Measurements from ENCODE around the gene ADORA3. TPM values are rescaled to one million over a fixed set of nuclear protein-coding genes. Genes with fewer than 3 reads are reported as not detected.

Gene ADORA3
- total and polyA plus RNA-seq, 2 donors = 5.8 to 11.0 TPM

GRCh38 chr1:111463029-111463683 is 40.3 kb downstream of the ADORA3 start:
- peaks cover 28 to 33% of the 10 kb centered on the region in 2 donors for H3K36me3 ChIP-seq (ENCODE audit: control insufficient read depth in 2 of 2, insufficient read depth in 2 of 2, low read length in 1 of 2)
- no peaks in the 10 kb centered on the region for H3K4me1 ChIP-seq (ENCODE audit: control insufficient read depth in 2 of 2, insufficient read depth in 2 of 2, low read length in 2 of 2)
- H3K4me3 ChIP-seq (ENCODE audit: low read length in 2 of 2) = no peak overlapping the region
- H3K9me3 ChIP-seq (ENCODE audit: control insufficient read depth in 2 of 2, insufficient read depth in 1 of 2, low read length in 1 of 2) = no peaks in the 10 kb centered on the region
- DNase-seq (ENCODE audit: low read depth in 6 of 9, low spot score in 9 of 9) = no peak
- whole genome bisulfite sequencing = 84% methylated on average over 4 of the region's 4 CpGs
- H3K27me3 ChIP-seq (ENCODE audit: control insufficient read depth in 2 of 2, insufficient read depth in 1 of 2, low read length in 1 of 2) = no peaks in the 10 kb centered on the region
- H3K27ac ChIP-seq (ENCODE audit: low read depth in 1 of 2, low read length in 1 of 2) = no peak overlapping the region

- no peak for DNase-seq (ENCODE audit: low read depth in 6 of 9, low spot score in 9 of 9)
- H3K36me3 ChIP-seq (ENCODE audit: control insufficient read depth in 2 of 2, insufficient read depth in 2 of 2, low read length in 1 of 2) = peaks cover 25 to 40% of the 10 kb centered on the region in 2 donors
- H3K9me3 ChIP-seq (ENCODE audit: control insufficient read depth in 2 of 2, insufficient read depth in 1 of 2, low read length in 1 of 2) = no peaks in the 10 kb centered on the region
- 97% methylated on average over 4 of the region's 4 CpGs for WGBS
- no peaks in the 10 kb centered on the region for H3K27me3 ChIP-seq (ENCODE audit: control insufficient read depth in 2 of 2, insufficient read depth in 1 of 2, low read length in 1 of 2)
- no peaks in the 10 kb centered on the region for H3K4me1 ChIP-seq (ENCODE audit: control insufficient read depth in 2 of 2, insufficient read depth in 2 of 2, low read length in 2 of 2)
- H3K27ac ChIP-seq (ENCODE audit: low read depth in 1 of 2, low read length in 1 of 2) = no peak overlapping the region
- no peak overlapping the region for H3K4me3 ChIP-seq (ENCODE audit: low read length in 2 of 2)
These were observed 40.9 kb downstream of the ADORA3 start for GRCh38 chr1:111462370-111463028.

GRCh38 chr1:111461765-111462164 is 41.7 kb downstream of the ADORA3 start:
- Histone ChIP-seq H3K4me1 (ENCODE audit: control insufficient read depth in 2 of 2, insufficient read depth in 2 of 2, low read length in 2 of 2) (no peaks in the 10 kb centered on the region), H3K9me3 (ENCODE audit: control insufficient read depth in 2 of 2, insufficient read depth in 1 of 2, low read length in 1 of 2) (no peaks in the 10 kb centered on the region), H3K27me3 (ENCODE audit: control insufficient read depth in 2 of 2, insufficient read depth in 1 of 2, low read length in 1 of 2) (no peaks in the 10 kb centered on the region), H3K27ac (ENCODE audit: low read depth in 1 of 2, low read length in 1 of 2) (no peak overlapping the region), H3K36me3 (ENCODE audit: control insufficient read depth in 2 of 2, insufficient read depth in 2 of 2, low read length in 1 of 2) (peaks cover 27 to 47% of the 10 kb centered on the region in 2 donors), H3K4me3 (ENCODE audit: low read length in 2 of 2) (no peak overlapping the region)
- 98% methylated on average over 6 of the region's 6 CpGs for WGBS
- no peak for DNase-seq (ENCODE audit: low read depth in 6 of 9, low spot score in 9 of 9)

GRCh38 chr1:111455642-111456031 is 47.8 kb downstream of the ADORA3 start:
- 97% methylated on average over 3 of the region's 3 CpGs for WGBS
- peaks cover 0 to 3% of the 10 kb centered on the region in 2 donors for H3K4me1 ChIP-seq (ENCODE audit: control insufficient read depth in 2 of 2, insufficient read depth in 2 of 2, low read length in 2 of 2)
- no peak for DNase-seq (ENCODE audit: low read depth in 6 of 9, low spot score in 9 of 9)
- H3K4me3 ChIP-seq (ENCODE audit: low read length in 2 of 2) = no peak overlapping the region
- H3K36me3 ChIP-seq (ENCODE audit: control insufficient read depth in 2 of 2, insufficient read depth in 2 of 2, low read length in 1 of 2) = peaks cover 24 to 60% of the 10 kb centered on the region in 2 donors
- no peaks in the 10 kb centered on the region for H3K9me3 ChIP-seq (ENCODE audit: control insufficient read depth in 2 of 2, insufficient read depth in 1 of 2, low read length in 1 of 2)
- no peak overlapping the region for H3K27ac ChIP-seq (ENCODE audit: low read depth in 1 of 2, low read length in 1 of 2)
- no peaks in the 10 kb centered on the region for H3K27me3 ChIP-seq (ENCODE audit: control insufficient read depth in 2 of 2, insufficient read depth in 1 of 2, low read length in 1 of 2)

- WGBS = 87% methylated on average over 5 of the region's 5 CpGs
- H3K9me3 ChIP-seq (ENCODE audit: control insufficient read depth in 2 of 2, insufficient read depth in 1 of 2, low read length in 1 of 2) = no peaks in the 10 kb centered on the region
- no peaks in the 10 kb centered on the region for H3K27me3 ChIP-seq (ENCODE audit: control insufficient read depth in 2 of 2, insufficient read depth in 1 of 2, low read length in 1 of 2)
- H3K4me3 ChIP-seq (ENCODE audit: low read length in 2 of 2) = no peak overlapping the region
- peaks cover 24 to 59% of the 10 kb centered on the region in 2 donors for H3K36me3 ChIP-seq (ENCODE audit: control insufficient read depth in 2 of 2, insufficient read depth in 2 of 2, low read length in 1 of 2)
- no peak overlapping the region for H3K27ac ChIP-seq (ENCODE audit: low read depth in 1 of 2, low read length in 1 of 2)
- DNase-seq (ENCODE audit: low read depth in 6 of 9, low spot score in 9 of 9) = no peak
- peaks cover 3 to 7% of the 10 kb centered on the region in 2 donors for H3K4me1 ChIP-seq (ENCODE audit: control insufficient read depth in 2 of 2, insufficient read depth in 2 of 2, low read length in 2 of 2)
These were observed 48.4 kb downstream of the ADORA3 start for GRCh38 chr1:111454859-111455641.

- Histone ChIP-seq H3K36me3 (ENCODE audit: control insufficient read depth in 2 of 2, insufficient read depth in 2 of 2, low read length in 1 of 2) (peaks cover 17 to 47% of the 10 kb centered on the region in 2 donors), H3K9me3 (ENCODE audit: control insufficient read depth in 2 of 2, insufficient read depth in 1 of 2, low read length in 1 of 2) (peaks cover 0 to 3% of the 10 kb centered on the region in 2 donors), H3K27me3 (ENCODE audit: control insufficient read depth in 2 of 2, insufficient read depth in 1 of 2, low read length in 1 of 2) (no peaks in the 10 kb centered on the region), H3K27ac (ENCODE audit: low read depth in 1 of 2, low read length in 1 of 2) (no peak overlapping the region), H3K4me3 (ENCODE audit: low read length in 2 of 2) (no peak overlapping the region), H3K4me1 (ENCODE audit: control insufficient read depth in 2 of 2, insufficient read depth in 2 of 2, low read length in 2 of 2) (peaks cover 7 to 10% of the 10 kb centered on the region in 2 donors)
- no peak for DNase-seq (ENCODE audit: low read depth in 6 of 9, low spot score in 9 of 9)
- WGBS = 95% methylated on average over 3 of the region's 3 CpGs
These were observed 49.7 kb downstream of the ADORA3 start for GRCh38 chr1:111453706-111454105.

GRCh38 chr1:111452581-111452980 is 50.9 kb downstream of the ADORA3 start:
- DNase-seq (ENCODE audit: low read depth in 6 of 9, low spot score in 9 of 9) = no peak
- H3K27me3 ChIP-seq (ENCODE audit: control insufficient read depth in 2 of 2, insufficient read depth in 1 of 2, low read length in 1 of 2) = no peaks in the 10 kb centered on the region
- WGBS = 96% methylated on average over 3 of the region's 3 CpGs
- H3K4me3 ChIP-seq (ENCODE audit: low read length in 2 of 2) = no peak overlapping the region
- H3K9me3 ChIP-seq (ENCODE audit: control insufficient read depth in 2 of 2, insufficient read depth in 1 of 2, low read length in 1 of 2) = peaks cover 0 to 3% of the 10 kb centered on the region in 2 donors
- peaks cover 10 to 36% of the 10 kb centered on the region in 2 donors for H3K36me3 ChIP-seq (ENCODE audit: control insufficient read depth in 2 of 2, insufficient read depth in 2 of 2, low read length in 1 of 2)
- H3K4me1 ChIP-seq (ENCODE audit: control insufficient read depth in 2 of 2, insufficient read depth in 2 of 2, low read length in 2 of 2) = peaks cover 15 to 19% of the 10 kb centered on the region in 2 donors
- H3K27ac ChIP-seq (ENCODE audit: low read depth in 1 of 2, low read length in 1 of 2) = no peak overlapping the region

- H3K27me3 ChIP-seq (ENCODE audit: control insufficient read depth in 2 of 2, insufficient read depth in 1 of 2, low read length in 1 of 2) = no peaks in the 10 kb centered on the region
- peaks cover 0 to 3% of the 10 kb centered on the region in 2 donors for H3K9me3 ChIP-seq (ENCODE audit: control insufficient read depth in 2 of 2, insufficient read depth in 1 of 2, low read length in 1 of 2)
- H3K4me1 ChIP-seq (ENCODE audit: control insufficient read depth in 2 of 2, insufficient read depth in 2 of 2, low read length in 2 of 2) = peaks cover 22 to 23% of the 10 kb centered on the region in 2 donors
- H3K36me3 ChIP-seq (ENCODE audit: control insufficient read depth in 2 of 2, insufficient read depth in 2 of 2, low read length in 1 of 2) = peaks cover 5 to 37% of the 10 kb centered on the region in 2 donors
- H3K4me3 ChIP-seq (ENCODE audit: low read length in 2 of 2) = peak overlapping the region; percentile 83 to 90
- 64% methylated on average over 3 of the region's 3 CpGs for WGBS
- DNase-seq (ENCODE audit: low read depth in 6 of 9, low spot score in 9 of 9) = no peak
- no peak overlapping the region for H3K27ac ChIP-seq (ENCODE audit: low read depth in 1 of 2, low read length in 1 of 2)
These were observed 53.2 kb downstream of the ADORA3 start for GRCh38 chr1:111450185-111450584.

- Histone ChIP-seq H3K4me1 (ENCODE audit: control insufficient read depth in 2 of 2, insufficient read depth in 2 of 2, low read length in 2 of 2) (peaks cover 22 to 23% of the 10 kb centered on the region in 2 donors), H3K27me3 (ENCODE audit: control insufficient read depth in 2 of 2, insufficient read depth in 1 of 2, low read length in 1 of 2) (no peaks in the 10 kb centered on the region), H3K36me3 (ENCODE audit: control insufficient read depth in 2 of 2, insufficient read depth in 2 of 2, low read length in 1 of 2) (peaks cover 5 to 43% of the 10 kb centered on the region in 2 donors), H3K9me3 (ENCODE audit: control insufficient read depth in 2 of 2, insufficient read depth in 1 of 2, low read length in 1 of 2) (peaks cover 0 to 3% of the 10 kb centered on the region in 2 donors), H3K4me3 (ENCODE audit: low read length in 2 of 2) (peak overlapping the region; percentile 83 to 90), H3K27ac (ENCODE audit: low read depth in 1 of 2, low read length in 1 of 2) (peak overlapping the region; percentile 72 to 74)
- WGBS = under 1% methylated on average over 8 of the region's 8 CpGs
- no peak for DNase-seq (ENCODE audit: low read depth in 6 of 9, low spot score in 9 of 9)
These were observed 53.8 kb downstream of the ADORA3 start for GRCh38 chr1:111449703-111450017.
